Fibroblast of lung (primary cell): Measurements from ENCODE around the gene LMBRD1. TPM values are rescaled to one million over a fixed set of nuclear protein-coding genes. Genes with fewer than 3 reads are reported as not detected.

Source experiments
- DNase-seq, 2 donors: peaks; one replicate each; pipeline versions ENCODE4 v3.0.0 to v3.0.0-alpha.2; 2010; ENCODE audit warnings: low read depth in 2 of 2
- H2AFZ ChIP-seq: 2 replicates; pipeline ENCODE4 v1.5.1; 2012; ENCODE audit warnings: low read length, control low read depth, inconsistent platforms
- H3K27ac ChIP-seq: 2 replicates; pipeline ENCODE4 v1.5.1; 2011; ENCODE audit warnings: low read length, control low read depth; ENCODE audit not compliant: insufficient read depth
- H3K27me3 ChIP-seq: 2 replicates; pipeline ENCODE4 v1.5.1; 2011; ENCODE audit warnings: mild to moderate bottlenecking, low read length; ENCODE audit not compliant: control insufficient read depth, insufficient read depth
- H3K36me3 ChIP-seq: 2 replicates; pipeline ENCODE4 v1.5.1; 2011; ENCODE audit warnings: low read length; ENCODE audit not compliant: control insufficient read depth, insufficient read depth
- H3K4me1 ChIP-seq: 2 replicates; pipeline ENCODE4 v1.5.1; 2011; ENCODE audit warnings: low read length; ENCODE audit not compliant: control insufficient read depth, insufficient read depth; ENCODE audit errors: extremely low read depth
- H3K4me2 ChIP-seq: 2 replicates; pipeline ENCODE4 v1.5.1; 2011; ENCODE audit warnings: low read length, control low read depth; ENCODE audit not compliant: insufficient read depth; ENCODE audit errors: extremely low read depth
- H3K4me3 ChIP-seq, 4 experiments: fragments of 200-600 bp in 1 of 4; sonication (generic) in 1 of 4; replicated peaks in 1 of 4; 2 replicates each; pipeline ENCODE4 v1.5.1; 2011 to 2016; ENCODE audit warnings: low read length in 4 of 4, low read depth in 3 of 4, mild to moderate bottlenecking in 3 of 4, control low read depth in 2 of 4, inconsistent platforms in 1 of 4, mixed read lengths in 1 of 4; ENCODE audit not compliant: insufficient read depth in 1 of 4; ENCODE audit errors: control extremely low read depth in 1 of 4
- H3K79me2 ChIP-seq: 2 replicates; pipeline ENCODE4 v1.5.1; 2012; ENCODE audit warnings: mild to moderate bottlenecking, low read length, inconsistent platforms; ENCODE audit not compliant: control insufficient read depth, insufficient read depth
- H3K9ac ChIP-seq: 2 replicates; pipeline ENCODE4 v1.5.1; 2011; ENCODE audit warnings: mild to moderate bottlenecking, low read length, control low read depth; ENCODE audit not compliant: insufficient read depth
- H3K9me3 ChIP-seq: 2 replicates; pipeline ENCODE4 v1.5.1; 2012; ENCODE audit warnings: low read depth, low read length; ENCODE audit not compliant: control insufficient read depth, insufficient read depth
- H4K20me1 ChIP-seq: 2 replicates; pipeline ENCODE4 v1.5.1; 2011; ENCODE audit warnings: low read length; ENCODE audit not compliant: control insufficient read depth, insufficient read depth; ENCODE audit errors: extremely low read depth
- EZH2 ChIP-seq: IDR thresholded peaks from 2 replicates; pipeline ENCODE4 v1.5.1; 2012; ENCODE audit warnings: low read length, control low read depth, mild to moderate bottlenecking; ENCODE audit errors: missing control alignments
- polyA plus RNA-seq, 2 donors: library from polyadenylated mRNA; depleted of rRNA in 1 of 2; stranded (reverse) in 1 of 2; unstranded in 1 of 2; fragments of >200 nt; gene quantifications; 2 replicates each; pipeline ENCODE4 v1.2.1, GENCODE V29; 2011 to 2012; ENCODE audit warnings: missing spikeins in 1 of 2
- total RNA-seq: library from RNA; depleted of rRNA; stranded (reverse); fragments of >200 nt; gene quantifications from 2 replicates; pipeline ENCODE4 v1.2.1, GENCODE V29; 2014
- TF ChIP-seq, protein P1 (sequence below), 2 donors: IDR thresholded peaks in 1 of 2; conservative IDR thresholded peaks in 1 of 2; 1 replicate in 1 of 2; 2 replicates in 1 of 2; pipeline ENCODE4 v1.5.1; 2011 to 2012; ENCODE audit warnings: low read length in 2 of 2, control low read depth in 1 of 2, inconsistent platforms in 1 of 2, low read depth in 1 of 2, mild to moderate bottlenecking in 1 of 2

LMBRD1 gene
- total and polyA plus RNA-seq, 2 donors (not counting 1 experiment from before 2014, with no cell fraction given): 30.7 to 46.5 TPM

DNA sequence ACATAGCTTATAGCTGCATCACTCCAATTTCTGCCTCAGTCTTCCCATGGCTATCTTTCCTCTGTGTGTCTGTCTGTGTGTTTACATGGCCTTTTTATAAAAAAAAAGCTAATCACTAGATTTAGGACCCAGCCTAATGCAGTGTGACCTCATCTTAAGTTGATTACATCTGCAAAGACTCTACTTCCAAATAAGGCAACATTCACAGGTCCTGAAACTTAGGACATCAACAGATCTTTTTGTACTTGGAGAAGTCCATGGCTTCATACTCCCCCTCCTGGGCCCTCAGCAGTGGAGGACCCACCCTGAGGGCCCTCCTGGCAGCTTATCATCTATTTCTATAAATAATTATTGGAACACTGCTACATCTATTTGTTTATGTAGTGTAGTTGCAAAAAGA, 146.1 kb downstream of the LMBRD1 start:
- Histone ChIP-seq H4K20me1 (no peaks in the 10 kb centered on the region), H3K27me3 (no peaks in the 10 kb centered on the region), H3K36me3 (no peaks in the 10 kb centered on the region), H3K4me2 (no peak overlapping the region), H2AFZ (no peak overlapping the region), H3K9ac (no peak overlapping the region), H3K79me2 (no peaks in the 10 kb centered on the region), H3K27ac (no peak overlapping the region), H3K9me3 (no peaks in the 10 kb centered on the region), H3K4me3 (no peak overlapping the region), H3K4me1 (no peaks in the 10 kb centered on the region)
- DNase-seq: no peak
- no peak for TF ChIP-seq EZH2
- TF ChIP-seq, protein P1, sequence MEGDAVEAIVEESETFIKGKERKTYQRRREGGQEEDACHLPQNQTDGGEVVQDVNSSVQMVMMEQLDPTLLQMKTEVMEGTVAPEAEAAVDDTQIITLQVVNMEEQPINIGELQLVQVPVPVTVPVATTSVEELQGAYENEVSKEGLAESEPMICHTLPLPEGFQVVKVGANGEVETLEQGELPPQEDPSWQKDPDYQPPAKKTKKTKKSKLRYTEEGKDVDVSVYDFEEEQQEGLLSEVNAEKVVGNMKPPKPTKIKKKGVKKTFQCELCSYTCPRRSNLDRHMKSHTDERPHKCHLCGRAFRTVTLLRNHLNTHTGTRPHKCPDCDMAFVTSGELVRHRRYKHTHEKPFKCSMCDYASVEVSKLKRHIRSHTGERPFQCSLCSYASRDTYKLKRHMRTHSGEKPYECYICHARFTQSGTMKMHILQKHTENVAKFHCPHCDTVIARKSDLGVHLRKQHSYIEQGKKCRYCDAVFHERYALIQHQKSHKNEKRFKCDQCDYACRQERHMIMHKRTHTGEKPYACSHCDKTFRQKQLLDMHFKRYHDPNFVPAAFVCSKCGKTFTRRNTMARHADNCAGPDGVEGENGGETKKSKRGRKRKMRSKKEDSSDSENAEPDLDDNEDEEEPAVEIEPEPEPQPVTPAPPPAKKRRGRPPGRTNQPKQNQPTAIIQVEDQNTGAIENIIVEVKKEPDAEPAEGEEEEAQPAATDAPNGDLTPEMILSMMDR (conservative IDR thresholded peaks at IDR 0.05 in 1 of 2, IDR thresholded peaks at IDR 0.05 in 1 of 2; ENCODE audit: low read depth in 1 of 2, low read length in 2 of 2): no peak

- H3K27ac ChIP-seq: no peak overlapping the region
- no peaks in the 10 kb centered on the region for H3K79me2 ChIP-seq
- no peak overlapping the region for H2AFZ ChIP-seq
- H3K36me3 ChIP-seq: no peaks in the 10 kb centered on the region
- H3K4me1 ChIP-seq: no peaks in the 10 kb centered on the region
- no peak overlapping the region for H3K9ac ChIP-seq
- H3K9me3 ChIP-seq: no peaks in the 10 kb centered on the region
- H3K27me3 ChIP-seq: no peaks in the 10 kb centered on the region
- H4K20me1 ChIP-seq: no peaks in the 10 kb centered on the region
- TF ChIP-seq EZH2: no peak
- TF ChIP-seq, protein P1 (conservative IDR thresholded peaks at IDR 0.05 in 1 of 2, IDR thresholded peaks at IDR 0.05 in 1 of 2; ENCODE audit: low read depth in 1 of 2, low read length in 2 of 2): no peak
- no peak for DNase-seq
- no peak overlapping the region for H3K4me3 ChIP-seq
- H3K4me2 ChIP-seq: no peak overlapping the region
Measured at GRCh38 chr6:69647726-69648125, 149.1 kb downstream of the LMBRD1 start.

GRCh38 chr6:69643688-69644087, 153.1 kb downstream of the LMBRD1 start:
- Histone ChIP-seq H3K27ac (no peak overlapping the region), H3K79me2 (no peaks in the 10 kb centered on the region), H4K20me1 (no peaks in the 10 kb centered on the region), H3K9ac (no peak overlapping the region), H3K36me3 (no peaks in the 10 kb centered on the region), H3K4me3 (no peak overlapping the region), H3K27me3 (no peaks in the 10 kb centered on the region), H3K9me3 (no peaks in the 10 kb centered on the region), H3K4me1 (no peaks in the 10 kb centered on the region), H3K4me2 (no peak overlapping the region), H2AFZ (no peak overlapping the region)
- TF ChIP-seq, protein P1 (conservative IDR thresholded peaks at IDR 0.05 in 1 of 2, IDR thresholded peaks at IDR 0.05 in 1 of 2; ENCODE audit: low read depth in 1 of 2, low read length in 2 of 2): no peak
- TF ChIP-seq EZH2: no peak
- no peak for DNase-seq
